HFF-Myc (cell line): ENCODE measurements around the gene GET3.
"Not testable (repeated sequence)": the region's sequence is repeated elsewhere in the genome, so short reads cannot be mapped to it uniquely, and the experiment has no call there.

Source experiments
- DNase-seq: peaks from one replicate; pipeline ENCODE4 v3.0.0-alpha.2; 2011; ENCODE audit warnings: low read depth; ENCODE audit errors: extremely low read depth
- H3K4me3 ChIP-seq: replicated peaks from 2 replicates; pipeline ENCODE4 v1.5.1; 2011; ENCODE audit warnings: low read depth, mild to moderate bottlenecking, control low read depth, low read length
- CTCF ChIP-seq: IDR thresholded peaks from 2 replicates; pipeline ENCODE4 v1.5.1; 2012; ENCODE audit warnings: mild to moderate bottlenecking, low read depth, low read length, control low read depth; ENCODE audit errors: missing control alignments

GET3 gene

GRCh38 chr19:12796146-12797071, 59.1 kb downstream of the GET3 start:
- no peak for DNase-seq
- H3K4me3 ChIP-seq: no peak overlapping the region
- peak; percentile 89 for TF ChIP-seq CTCF

DNA sequence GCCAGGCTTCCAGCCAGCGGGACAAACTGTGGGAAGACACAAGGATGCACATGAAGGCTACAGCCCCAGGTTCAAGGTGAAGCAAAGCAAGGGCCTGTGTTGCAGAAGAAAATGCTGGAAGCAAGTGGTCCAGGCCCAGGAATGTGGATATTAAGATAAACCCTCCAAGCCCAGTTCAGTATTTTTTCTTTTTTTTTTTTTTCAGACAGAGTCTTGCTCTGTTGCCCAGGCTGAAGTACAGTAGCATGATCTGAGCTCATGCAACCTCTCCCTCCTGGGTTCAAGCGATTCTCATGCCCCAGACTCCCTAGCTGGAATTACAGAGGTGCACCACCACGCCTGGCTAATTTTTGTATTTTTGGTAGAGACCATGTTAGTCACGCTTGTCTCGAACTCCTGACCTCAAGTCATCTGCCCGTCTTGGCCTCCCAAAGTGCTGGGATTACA, 59.9 kb downstream of the GET3 start:
- TF ChIP-seq CTCF: no peak
- no peak for DNase-seq
- H3K4me3 ChIP-seq: no peak overlapping the region

- not testable (repeated sequence) for H3K4me3 ChIP-seq, DNase-seq
Observed at GRCh38 chr19:12797607-12798006, 60.3 kb downstream of the GET3 start.
